Measurements from ENCODE around the gene MAP2. TPM values are rescaled to one million over a fixed set of nuclear protein-coding genes. Genes with fewer than 3 reads are reported as not detected.
"Not testable (repeated sequence)": the region's sequence is repeated elsewhere in the genome, so short reads cannot be mapped to it uniquely, and the experiment has no call there.

The MAP2 gene
- total RNA-seq, 2 experiments from 2014 or later: 0.10 TPM; not detected in 1

DNA sequence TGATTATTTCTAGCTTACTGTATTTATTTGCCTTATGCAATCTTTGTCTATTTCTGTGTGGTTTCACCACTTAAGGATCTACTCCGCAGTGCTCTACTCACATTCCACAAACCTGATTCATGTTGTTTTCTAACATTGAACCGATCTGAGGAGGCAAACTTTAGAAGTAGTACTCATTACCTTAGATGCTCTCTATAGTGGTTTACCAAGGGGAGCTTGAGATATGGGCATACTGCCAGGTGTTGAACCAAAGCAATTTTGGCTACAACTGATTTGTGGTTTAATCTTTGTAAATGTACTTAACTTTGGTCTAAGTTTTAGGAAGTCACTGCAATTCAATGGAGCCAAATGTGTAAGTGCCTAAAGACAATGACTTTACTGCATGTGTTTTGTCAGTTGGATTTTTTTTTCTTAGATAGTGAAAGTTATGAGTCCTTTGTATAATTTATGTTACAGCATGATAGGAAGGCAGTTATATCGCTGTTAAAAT, 50.1 kb downstream of the MAP2 start:
- Histone ChIP-seq H3K4me3 (ENCODE audit: low read depth, low read length, poor library complexity, severe bottlenecking) (no peak overlapping the region), H3K36me3 (ENCODE audit: insufficient read depth, low read length) (no peaks in the 10 kb centered on the region), H3K9me3 (ENCODE audit: low read length) (no peaks in the 10 kb centered on the region), H2AFZ (ENCODE audit: low read length) (no peak overlapping the region), H4K20me1 (ENCODE audit: insufficient read depth, low read length) (no peaks in the 10 kb centered on the region), H3K9me2 (ENCODE audit: insufficient read depth, low read length) (no peaks in the 10 kb centered on the region), H3K4me1 (ENCODE audit: insufficient read depth, low read length, poor library complexity, severe bottlenecking) (no peaks in the 10 kb centered on the region), H3K27ac (ENCODE audit: low read depth, low read length, poor library complexity, severe bottlenecking) (no peak overlapping the region), H3K79me2 (ENCODE audit: insufficient read depth, low read depth, low read length) (no peaks in the 10 kb centered on the region), H3K4me2 (ENCODE audit: low read length) (no peak overlapping the region)
- ChIA-PET POLR2A (no interaction called here), CTCF (ENCODE audit: unreplicated experiment) (no interaction called here)
- no TSS peak for BruUV-seq (replicated peaks)
- intact Hi-C loops (cut with micrococcal nuclease; ENCODE audit: unreplicated experiment): no loop called here
- no peak for TF ChIP-seq EZH2phosphoT487 (IDR thresholded peaks at IDR 0.05; ENCODE audit: borderline replicate concordance, low read depth, low read length)
- TF ChIP-seq, protein P1, sequence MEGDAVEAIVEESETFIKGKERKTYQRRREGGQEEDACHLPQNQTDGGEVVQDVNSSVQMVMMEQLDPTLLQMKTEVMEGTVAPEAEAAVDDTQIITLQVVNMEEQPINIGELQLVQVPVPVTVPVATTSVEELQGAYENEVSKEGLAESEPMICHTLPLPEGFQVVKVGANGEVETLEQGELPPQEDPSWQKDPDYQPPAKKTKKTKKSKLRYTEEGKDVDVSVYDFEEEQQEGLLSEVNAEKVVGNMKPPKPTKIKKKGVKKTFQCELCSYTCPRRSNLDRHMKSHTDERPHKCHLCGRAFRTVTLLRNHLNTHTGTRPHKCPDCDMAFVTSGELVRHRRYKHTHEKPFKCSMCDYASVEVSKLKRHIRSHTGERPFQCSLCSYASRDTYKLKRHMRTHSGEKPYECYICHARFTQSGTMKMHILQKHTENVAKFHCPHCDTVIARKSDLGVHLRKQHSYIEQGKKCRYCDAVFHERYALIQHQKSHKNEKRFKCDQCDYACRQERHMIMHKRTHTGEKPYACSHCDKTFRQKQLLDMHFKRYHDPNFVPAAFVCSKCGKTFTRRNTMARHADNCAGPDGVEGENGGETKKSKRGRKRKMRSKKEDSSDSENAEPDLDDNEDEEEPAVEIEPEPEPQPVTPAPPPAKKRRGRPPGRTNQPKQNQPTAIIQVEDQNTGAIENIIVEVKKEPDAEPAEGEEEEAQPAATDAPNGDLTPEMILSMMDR (conservative IDR thresholded peaks at IDR 0.05; ENCODE audit: low read length): no peak
- no peak for DNase-seq (ENCODE audit: low spot score)

DNA sequence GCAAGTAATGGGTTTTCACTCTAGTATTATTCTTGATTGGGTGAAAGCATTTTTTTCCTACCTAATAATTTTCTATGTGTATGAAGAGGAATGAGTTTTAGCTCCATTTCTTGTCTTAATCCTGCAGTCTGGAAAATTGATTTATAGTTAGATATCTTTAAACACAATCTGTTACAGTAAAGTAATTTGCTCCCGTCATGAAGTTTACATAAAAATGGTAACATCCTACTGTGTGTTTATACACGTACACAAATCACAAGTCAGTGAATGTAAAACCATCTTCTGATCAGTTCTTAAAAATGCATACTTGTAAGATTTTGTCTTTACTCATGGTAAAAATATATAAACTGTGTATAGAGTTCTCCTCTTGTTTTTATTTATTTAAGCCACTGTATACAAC, 51.1 kb downstream of the MAP2 start:
- Histone ChIP-seq H3K27ac (ENCODE audit: low read depth, low read length, poor library complexity, severe bottlenecking) (no peak overlapping the region), H3K36me3 (ENCODE audit: insufficient read depth, low read length) (no peaks in the 10 kb centered on the region), H3K4me2 (ENCODE audit: low read length) (no peak overlapping the region), H4K20me1 (ENCODE audit: insufficient read depth, low read length) (no peaks in the 10 kb centered on the region), H3K9me2 (ENCODE audit: insufficient read depth, low read length) (no peaks in the 10 kb centered on the region), H3K9me3 (ENCODE audit: low read length) (no peaks in the 10 kb centered on the region), H3K79me2 (ENCODE audit: insufficient read depth, low read depth, low read length) (no peaks in the 10 kb centered on the region), H2AFZ (ENCODE audit: low read length) (no peak overlapping the region), H3K4me1 (ENCODE audit: insufficient read depth, low read length, poor library complexity, severe bottlenecking) (no peaks in the 10 kb centered on the region), H3K4me3 (ENCODE audit: low read depth, low read length, poor library complexity, severe bottlenecking) (no peak overlapping the region)
- BruUV-seq (replicated peaks): no TSS peak
- no peak for DNase-seq (ENCODE audit: low spot score)
- ChIA-PET POLR2A (interaction anchor here (0.7 kb wide), 1 partner anchor 223 kb away, joined by 3 read pairs; no protein-coding TSS in a partner anchor), CTCF (ENCODE audit: unreplicated experiment) (no interaction called here)
- TF ChIP-seq EZH2phosphoT487 (IDR thresholded peaks at IDR 0.05; ENCODE audit: borderline replicate concordance, low read depth, low read length): no peak
- TF ChIP-seq, protein P1 (conservative IDR thresholded peaks at IDR 0.05; ENCODE audit: low read length): no peak
- intact Hi-C loops (cut with micrococcal nuclease; ENCODE audit: unreplicated experiment): no loop called here

DNA sequence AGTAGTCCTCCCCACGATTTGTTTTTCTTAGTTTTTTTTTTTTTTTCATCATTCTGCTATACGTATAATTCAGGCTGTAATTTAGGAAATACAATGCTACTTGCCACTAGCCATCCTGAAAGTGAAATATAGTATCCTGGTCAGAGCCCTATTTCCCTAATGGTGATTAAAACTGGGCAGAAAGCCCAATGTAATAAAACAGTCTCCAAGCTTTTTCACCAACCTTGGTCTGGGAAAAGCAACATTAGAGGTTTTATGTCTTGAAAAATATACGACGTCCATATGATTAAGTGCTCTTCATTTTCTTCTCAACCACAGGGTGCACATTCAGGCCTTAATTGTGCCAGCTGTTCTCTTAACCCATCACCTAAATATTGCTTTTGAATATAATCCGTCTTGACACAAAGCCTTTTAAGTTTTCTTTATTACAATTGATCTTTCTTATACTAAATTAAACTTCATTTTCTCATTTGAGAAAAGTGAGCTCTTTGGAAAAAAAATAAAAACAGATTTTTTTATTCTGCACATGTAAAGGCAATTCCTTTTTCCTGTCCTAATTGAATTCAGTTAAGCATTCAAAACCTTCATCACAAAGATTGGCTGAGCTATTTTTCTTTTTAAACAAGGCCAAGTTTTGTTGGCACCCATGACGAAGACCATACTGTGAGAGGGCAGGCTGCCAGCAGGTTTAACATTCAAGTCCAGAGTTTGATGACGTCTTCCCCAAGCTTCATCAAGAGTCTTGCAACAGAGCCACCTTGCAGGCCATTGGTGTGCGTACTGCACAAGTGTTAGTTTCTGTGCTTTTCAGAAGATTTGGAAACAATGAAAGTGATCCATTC, 52.7 kb downstream of the MAP2 start:
- H3K79me2 ChIP-seq (ENCODE audit: insufficient read depth, low read depth, low read length): no peaks in the 10 kb centered on the region
- no peaks in the 10 kb centered on the region for H3K9me2 ChIP-seq (ENCODE audit: insufficient read depth, low read length)
- no peak for DNase-seq (ENCODE audit: low spot score)
- H3K4me3 ChIP-seq (ENCODE audit: low read depth, low read length, poor library complexity, severe bottlenecking): no peak overlapping the region
- H3K9me3 ChIP-seq (ENCODE audit: low read length): no peaks in the 10 kb centered on the region
- TF ChIP-seq, protein P1 (conservative IDR thresholded peaks at IDR 0.05; ENCODE audit: low read length): no peak
- TF ChIP-seq EZH2phosphoT487 (IDR thresholded peaks at IDR 0.05; ENCODE audit: borderline replicate concordance, low read depth, low read length): no peak
- BruUV-seq (replicated peaks): no TSS peak
- no peaks in the 10 kb centered on the region for H3K36me3 ChIP-seq (ENCODE audit: insufficient read depth, low read length)
- H3K4me1 ChIP-seq (ENCODE audit: insufficient read depth, low read length, poor library complexity, severe bottlenecking): no peaks in the 10 kb centered on the region
- H3K27ac ChIP-seq (ENCODE audit: low read depth, low read length, poor library complexity, severe bottlenecking): no peak overlapping the region
- ChIA-PET CTCF (ENCODE audit: unreplicated experiment) (no interaction called here), POLR2A (no interaction called here)
- no peak overlapping the region for H3K4me2 ChIP-seq (ENCODE audit: low read length)
- no peak overlapping the region for H2AFZ ChIP-seq (ENCODE audit: low read length)
- intact Hi-C loops (cut with micrococcal nuclease; ENCODE audit: unreplicated experiment): no loop called here
- H4K20me1 ChIP-seq (ENCODE audit: insufficient read depth, low read length): no peaks in the 10 kb centered on the region

DNA sequence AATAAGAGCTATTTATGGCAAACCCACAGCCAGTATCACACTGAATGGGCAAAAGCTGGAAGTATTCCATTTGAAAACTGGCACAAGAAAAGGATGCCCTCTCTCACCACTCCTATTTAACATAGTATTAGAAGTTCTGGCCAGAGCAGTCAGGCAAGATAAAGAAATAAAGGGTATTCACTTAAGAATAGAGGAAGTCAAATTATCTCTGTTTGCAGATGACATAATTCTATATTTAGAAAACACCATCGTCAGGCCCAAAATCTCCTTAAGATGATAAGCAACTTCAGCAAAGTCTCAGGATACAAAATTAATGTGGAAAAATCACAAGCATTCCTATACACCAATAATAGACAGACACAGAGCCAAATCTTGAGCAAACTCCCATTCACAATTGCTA, 68.4 kb downstream of the MAP2 start:
- H3K9me3 ChIP-seq (ENCODE audit: low read length); H3K4me3 ChIP-seq (ENCODE audit: low read depth, low read length, poor library complexity, severe bottlenecking); H3K36me3 ChIP-seq (ENCODE audit: insufficient read depth, low read length); H3K79me2 ChIP-seq (ENCODE audit: insufficient read depth, low read depth, low read length); H3K27ac ChIP-seq (ENCODE audit: low read depth, low read length, poor library complexity, severe bottlenecking); intact Hi-C loops (cut with micrococcal nuclease; ENCODE audit: unreplicated experiment); BruUV-seq (replicated peaks); H2AFZ ChIP-seq (ENCODE audit: low read length); H3K4me1 ChIP-seq (ENCODE audit: insufficient read depth, low read length, poor library complexity, severe bottlenecking); H3K9me2 ChIP-seq (ENCODE audit: insufficient read depth, low read length); CTCF ChIA-PET (ENCODE audit: unreplicated experiment); H4K20me1 ChIP-seq (ENCODE audit: insufficient read depth, low read length); H3K4me2 ChIP-seq (ENCODE audit: low read length); DNase-seq (ENCODE audit: low spot score): not testable (repeated sequence)
- POLR2A ChIA-PET: interaction anchor here (1.5 kb wide), 1 partner anchor 13 kb away, joined by 5 read pairs; no protein-coding TSS in a partner anchor

Data from OCI-LY7 (cell line).